Kidney capillary endothelial cell (primary cell): Measurements from ENCODE around the gene CIT.

Experiments used
- DNase-seq: peaks from one replicate; pipeline ENCODE4 v3.0.0-alpha.2; 2018; ENCODE audit warnings: low spot score

The CIT gene

DNA sequence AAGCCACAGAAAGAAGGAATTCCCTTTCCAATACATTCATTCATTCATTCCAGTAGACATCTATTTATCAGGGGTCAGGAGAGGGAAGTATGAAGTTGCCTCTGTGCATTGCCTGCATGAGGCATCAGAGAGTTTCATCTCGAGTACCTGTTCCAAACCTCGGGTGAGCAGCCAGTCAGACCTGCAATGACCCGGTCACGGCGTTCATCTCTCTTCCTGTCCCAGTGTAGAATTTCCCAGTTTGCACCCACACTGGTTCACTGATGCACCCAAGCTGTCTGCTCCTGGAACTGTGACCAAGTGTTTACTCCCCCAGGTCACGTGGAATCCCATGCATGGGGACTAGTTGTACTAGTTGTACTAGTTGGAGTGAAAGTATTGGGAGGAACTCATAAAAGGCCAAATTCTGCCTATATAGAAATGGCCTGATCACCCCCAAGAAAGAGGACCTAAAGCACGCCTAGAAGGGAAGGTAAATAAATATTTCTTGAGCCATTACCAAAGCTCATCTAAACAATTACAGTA is 231.5 kb downstream of the CIT start:
- DNase-seq: no peak

DNA sequence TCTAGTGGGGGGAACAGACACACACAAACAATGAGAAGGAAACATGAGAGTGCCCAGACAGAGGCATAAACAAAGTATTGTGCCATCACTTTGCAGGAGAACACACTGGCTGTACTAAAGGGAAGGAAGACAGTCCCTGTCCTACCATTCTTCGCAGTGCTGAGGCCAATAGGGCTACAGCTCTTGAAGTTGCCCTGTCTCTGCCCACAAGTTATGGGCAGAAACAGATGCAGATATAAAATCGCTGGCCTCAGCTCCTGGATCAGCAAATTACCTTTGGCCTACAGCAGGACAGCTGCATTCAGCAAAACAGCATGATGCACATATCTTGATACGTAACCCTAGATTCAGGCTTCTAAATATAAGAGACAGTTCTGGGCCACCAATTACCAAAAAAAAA is 232.2 kb downstream of the CIT start:
- DNase-seq: no peak

DNA sequence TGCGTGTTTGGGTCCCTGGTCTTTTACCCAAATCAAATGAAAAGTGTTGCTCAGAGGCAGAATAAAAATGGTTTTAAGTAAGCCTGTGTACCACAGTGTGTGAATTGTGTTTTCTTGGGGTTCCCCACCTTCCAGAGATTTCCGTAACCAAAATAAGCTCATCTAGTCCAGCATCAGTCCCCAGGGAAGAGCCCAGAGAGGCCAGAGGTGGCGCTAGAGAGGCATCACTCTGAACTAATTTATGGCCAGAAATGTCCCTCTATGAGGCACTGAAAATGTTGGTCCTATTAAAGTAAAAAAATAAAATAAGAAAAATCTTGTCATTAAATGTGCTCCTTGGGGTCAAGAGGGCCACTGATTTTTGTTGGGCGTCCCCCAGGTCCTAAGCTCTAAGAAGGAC is 234.1 kb downstream of the CIT start:
- no peak for DNase-seq
